Measurements from ENCODE around the gene PTPN5. TPM values are rescaled to one million over a fixed set of nuclear protein-coding genes. Genes with fewer than 3 reads are reported as not detected.
A peak's percentile ranks its signal among the peaks of the same experiment; 100 is the strongest.

The PTPN5 gene
- total RNA-seq, 1 donor from 2014 or later = not detected

- H3K9ac ChIP-seq (ENCODE audit: low read depth in 1 of 3, low read length in 3 of 3) = no peak overlapping the region
- H3K9me3 ChIP-seq (ENCODE audit: control insufficient read depth in 3 of 3, low read length in 3 of 3) = no peaks in the 10 kb centered on the region
- peak overlapping the region in 2 of 3 donors; percentile 43 to 63 for H3K4me3 ChIP-seq (ENCODE audit: low read length in 3 of 3)
- peaks cover 25 to 39% (median 32%) of the 10 kb centered on the region in 3 donors for H3K27me3 ChIP-seq (ENCODE audit: control insufficient read depth in 3 of 3, insufficient read depth in 3 of 3, low read length in 3 of 3)
- no peak overlapping the region for H3K27ac ChIP-seq (ENCODE audit: low read depth, low read length)
- H3K36me3 ChIP-seq (ENCODE audit: control insufficient read depth in 3 of 3, insufficient read depth in 3 of 3, low read length in 3 of 3) = no peaks in the 10 kb centered on the region
- H3K4me1 ChIP-seq (ENCODE audit: control insufficient read depth in 3 of 3, insufficient read depth in 3 of 3, low read length in 3 of 3) = peaks cover 0 to 5% (median 3%) of the 10 kb centered on the region in 3 donors
These were observed 501 bp upstream of the PTPN5 start for GRCh38 chr11:18791969-18792628.

GRCh38 chr11:18790883-18791206 lies 753 bp downstream of the PTPN5 start:
- H3K4me1 ChIP-seq (ENCODE audit: control insufficient read depth in 3 of 3, insufficient read depth in 3 of 3, low read length in 3 of 3) = peaks cover 0 to 5% (median 3%) of the 10 kb centered on the region in 3 donors
- no peaks in the 10 kb centered on the region for H3K36me3 ChIP-seq (ENCODE audit: control insufficient read depth in 3 of 3, insufficient read depth in 3 of 3, low read length in 3 of 3)
- no peak overlapping the region for H3K27ac ChIP-seq (ENCODE audit: low read depth, low read length)
- no peak overlapping the region for H3K4me3 ChIP-seq (ENCODE audit: low read length in 3 of 3)
- H3K27me3 ChIP-seq (ENCODE audit: control insufficient read depth in 3 of 3, insufficient read depth in 3 of 3, low read length in 3 of 3) = peaks cover 25 to 39% (median 32%) of the 10 kb centered on the region in 3 donors
- H3K9me3 ChIP-seq (ENCODE audit: control insufficient read depth in 3 of 3, low read length in 3 of 3) = no peaks in the 10 kb centered on the region
- H3K9ac ChIP-seq (ENCODE audit: low read depth in 1 of 3, low read length in 3 of 3) = no peak overlapping the region

- no peaks in the 10 kb centered on the region for H3K36me3 ChIP-seq (ENCODE audit: control insufficient read depth in 3 of 3, insufficient read depth in 3 of 3, low read length in 3 of 3)
- peaks cover 0 to 5% (median 3%) of the 10 kb centered on the region in 3 donors for H3K4me1 ChIP-seq (ENCODE audit: control insufficient read depth in 3 of 3, insufficient read depth in 3 of 3, low read length in 3 of 3)
- peaks cover 22 to 39% (median 32%) of the 10 kb centered on the region in 3 donors for H3K27me3 ChIP-seq (ENCODE audit: control insufficient read depth in 3 of 3, insufficient read depth in 3 of 3, low read length in 3 of 3)
- no peak overlapping the region for H3K27ac ChIP-seq (ENCODE audit: low read depth, low read length)
- no peak overlapping the region for H3K9ac ChIP-seq (ENCODE audit: low read depth in 1 of 3, low read length in 3 of 3)
- H3K9me3 ChIP-seq (ENCODE audit: control insufficient read depth in 3 of 3, low read length in 3 of 3) = no peaks in the 10 kb centered on the region
- no peak overlapping the region for H3K4me3 ChIP-seq (ENCODE audit: low read length in 3 of 3)
These were observed 1.7 kb downstream of the PTPN5 start for GRCh38 chr11:18789942-18790341.

GRCh38 chr11:18785411-18785810 lies 6.2 kb downstream of the PTPN5 start:
- Histone ChIP-seq H3K4me1 (ENCODE audit: control insufficient read depth in 3 of 3, insufficient read depth in 3 of 3, low read length in 3 of 3) (no peaks in the 10 kb centered on the region), H3K27ac (ENCODE audit: low read depth, low read length) (no peak overlapping the region), H3K9ac (ENCODE audit: low read depth in 1 of 3, low read length in 3 of 3) (no peak overlapping the region), H3K9me3 (ENCODE audit: control insufficient read depth in 3 of 3, low read length in 3 of 3) (no peaks in the 10 kb centered on the region), H3K36me3 (ENCODE audit: control insufficient read depth in 3 of 3, insufficient read depth in 3 of 3, low read length in 3 of 3) (no peaks in the 10 kb centered on the region), H3K27me3 (ENCODE audit: control insufficient read depth in 3 of 3, insufficient read depth in 3 of 3, low read length in 3 of 3) (peaks cover 1 to 6% (median 6%) of the 10 kb centered on the region in 3 donors), H3K4me3 (ENCODE audit: low read length in 3 of 3) (no peak overlapping the region)

GRCh38 chr11:18780896-18781295 lies 10.7 kb downstream of the PTPN5 start:
- Histone ChIP-seq H3K27ac (ENCODE audit: low read depth, low read length) (no peak overlapping the region), H3K36me3 (ENCODE audit: control insufficient read depth in 3 of 3, insufficient read depth in 3 of 3, low read length in 3 of 3) (no peaks in the 10 kb centered on the region)

GRCh38 chr11:18780329-18780728 lies 11.3 kb downstream of the PTPN5 start:
- peaks cover 0 to 3% (median 2%) of the 10 kb centered on the region in 3 donors for H3K27me3 ChIP-seq (ENCODE audit: control insufficient read depth in 3 of 3, insufficient read depth in 3 of 3, low read length in 3 of 3)
- no peak overlapping the region for H3K27ac ChIP-seq (ENCODE audit: low read depth, low read length)
- no peaks in the 10 kb centered on the region for H3K9me3 ChIP-seq (ENCODE audit: control insufficient read depth in 3 of 3, low read length in 3 of 3)

More at GRCh38 chr11:18780896-18781295, 10.7 kb downstream of the PTPN5 start:
- Histone ChIP-seq H3K9ac (ENCODE audit: low read depth in 1 of 3, low read length in 3 of 3) (no peak overlapping the region), H3K9me3 (ENCODE audit: control insufficient read depth in 3 of 3, low read length in 3 of 3) (no peaks in the 10 kb centered on the region), H3K4me1 (ENCODE audit: control insufficient read depth in 3 of 3, insufficient read depth in 3 of 3, low read length in 3 of 3) (no peaks in the 10 kb centered on the region), H3K27me3 (ENCODE audit: control insufficient read depth in 3 of 3, insufficient read depth in 3 of 3, low read length in 3 of 3) (peaks cover 0 to 1% (median 0%) of the 10 kb centered on the region in 3 donors), H3K4me3 (ENCODE audit: low read length in 3 of 3) (no peak overlapping the region)

GRCh38 chr11:18778468-18778867 lies 13.1 kb downstream of the PTPN5 start:
- Histone ChIP-seq H3K9ac (ENCODE audit: low read depth in 1 of 3, low read length in 3 of 3) (no peak overlapping the region), H3K9me3 (ENCODE audit: control insufficient read depth in 3 of 3, low read length in 3 of 3) (no peaks in the 10 kb centered on the region), H3K36me3 (ENCODE audit: control insufficient read depth in 3 of 3, insufficient read depth in 3 of 3, low read length in 3 of 3) (no peaks in the 10 kb centered on the region), H3K27ac (ENCODE audit: low read depth, low read length) (no peak overlapping the region), H3K27me3 (ENCODE audit: control insufficient read depth in 3 of 3, insufficient read depth in 3 of 3, low read length in 3 of 3) (peaks cover 2 to 14% (median 7%) of the 10 kb centered on the region in 3 donors), H3K4me3 (ENCODE audit: low read length in 3 of 3) (no peak overlapping the region), H3K4me1 (ENCODE audit: control insufficient read depth in 3 of 3, insufficient read depth in 3 of 3, low read length in 3 of 3) (no peaks in the 10 kb centered on the region)

More at GRCh38 chr11:18780329-18780728, 11.3 kb downstream of the PTPN5 start:
- H3K4me3 ChIP-seq (ENCODE audit: low read length in 3 of 3) = no peak overlapping the region
- no peak overlapping the region for H3K9ac ChIP-seq (ENCODE audit: low read depth in 1 of 3, low read length in 3 of 3)
- no peaks in the 10 kb centered on the region for H3K4me1 ChIP-seq (ENCODE audit: control insufficient read depth in 3 of 3, insufficient read depth in 3 of 3, low read length in 3 of 3)
- H3K36me3 ChIP-seq (ENCODE audit: control insufficient read depth in 3 of 3, insufficient read depth in 3 of 3, low read length in 3 of 3) = no peaks in the 10 kb centered on the region

GRCh38 chr11:18776324-18776723 lies 15.3 kb downstream of the PTPN5 start:
- no peaks in the 10 kb centered on the region for H3K9me3 ChIP-seq (ENCODE audit: control insufficient read depth in 3 of 3, low read length in 3 of 3)
- H3K27me3 ChIP-seq (ENCODE audit: control insufficient read depth in 3 of 3, insufficient read depth in 3 of 3, low read length in 3 of 3) = peaks cover 4 to 17% (median 7%) of the 10 kb centered on the region in 3 donors
- no peak overlapping the region for H3K27ac ChIP-seq (ENCODE audit: low read depth, low read length)
- H3K4me1 ChIP-seq (ENCODE audit: control insufficient read depth in 3 of 3, insufficient read depth in 3 of 3, low read length in 3 of 3) = no peaks in the 10 kb centered on the region
- H3K36me3 ChIP-seq (ENCODE audit: control insufficient read depth in 3 of 3, insufficient read depth in 3 of 3, low read length in 3 of 3) = no peaks in the 10 kb centered on the region
- H3K4me3 ChIP-seq (ENCODE audit: low read length in 3 of 3) = no peak overlapping the region
- H3K9ac ChIP-seq (ENCODE audit: low read depth in 1 of 3, low read length in 3 of 3) = no peak overlapping the region

- Histone ChIP-seq H3K9me3 (ENCODE audit: control insufficient read depth in 3 of 3, low read length in 3 of 3) (no peaks in the 10 kb centered on the region), H3K4me3 (ENCODE audit: low read length in 3 of 3) (no peak overlapping the region), H3K9ac (ENCODE audit: low read depth in 1 of 3, low read length in 3 of 3) (no peak overlapping the region), H3K27me3 (ENCODE audit: control insufficient read depth in 3 of 3, insufficient read depth in 3 of 3, low read length in 3 of 3) (peaks cover 4 to 20% (median 7%) of the 10 kb centered on the region in 3 donors), H3K36me3 (ENCODE audit: control insufficient read depth in 3 of 3, insufficient read depth in 3 of 3, low read length in 3 of 3) (no peaks in the 10 kb centered on the region), H3K4me1 (ENCODE audit: control insufficient read depth in 3 of 3, insufficient read depth in 3 of 3, low read length in 3 of 3) (no peaks in the 10 kb centered on the region), H3K27ac (ENCODE audit: low read depth, low read length) (no peak overlapping the region)
These were observed 15.9 kb downstream of the PTPN5 start for GRCh38 chr11:18775492-18776292.

GRCh38 chr11:18774801-18775200 lies 16.8 kb downstream of the PTPN5 start:
- peaks cover 0 to under 1% (median 0%) of the 10 kb centered on the region in 3 donors for H3K4me1 ChIP-seq (ENCODE audit: control insufficient read depth in 3 of 3, insufficient read depth in 3 of 3, low read length in 3 of 3)
- no peak overlapping the region for H3K9ac ChIP-seq (ENCODE audit: low read depth in 1 of 3, low read length in 3 of 3)
- no peaks in the 10 kb centered on the region for H3K36me3 ChIP-seq (ENCODE audit: control insufficient read depth in 3 of 3, insufficient read depth in 3 of 3, low read length in 3 of 3)
- H3K4me3 ChIP-seq (ENCODE audit: low read length in 3 of 3) = no peak overlapping the region
- no peaks in the 10 kb centered on the region for H3K9me3 ChIP-seq (ENCODE audit: control insufficient read depth in 3 of 3, low read length in 3 of 3)
- H3K27ac ChIP-seq (ENCODE audit: low read depth, low read length) = no peak overlapping the region
- H3K27me3 ChIP-seq (ENCODE audit: control insufficient read depth in 3 of 3, insufficient read depth in 3 of 3, low read length in 3 of 3) = peaks cover 4 to 20% (median 7%) of the 10 kb centered on the region in 3 donors

Measured in skeletal muscle tissue (tissue), 4 donors.